GM19025 (cell line): Measurements from ENCODE around the gene LEKR1.

Source experiments
- ATAC-seq: cut with Tn5 transposase; IDR thresholded peaks from one replicate; pipeline ENCODE4 v1.9.1; 2021; ENCODE audit warnings: mild to moderate bottlenecking, low read depth, moderate library complexity; ENCODE audit not compliant: unreplicated experiment

LEKR1 gene

GRCh38 chr3:157074490-157074889 is 248.3 kb downstream of the LEKR1 start:
- no peak for ATAC-seq

GRCh38 chr3:157074981-157075380 is 248.8 kb downstream of the LEKR1 start:
- no peak for ATAC-seq

GRCh38 chr3:157075693-157076420 is 249.7 kb downstream of the LEKR1 start:
- no peak for ATAC-seq

DNA sequence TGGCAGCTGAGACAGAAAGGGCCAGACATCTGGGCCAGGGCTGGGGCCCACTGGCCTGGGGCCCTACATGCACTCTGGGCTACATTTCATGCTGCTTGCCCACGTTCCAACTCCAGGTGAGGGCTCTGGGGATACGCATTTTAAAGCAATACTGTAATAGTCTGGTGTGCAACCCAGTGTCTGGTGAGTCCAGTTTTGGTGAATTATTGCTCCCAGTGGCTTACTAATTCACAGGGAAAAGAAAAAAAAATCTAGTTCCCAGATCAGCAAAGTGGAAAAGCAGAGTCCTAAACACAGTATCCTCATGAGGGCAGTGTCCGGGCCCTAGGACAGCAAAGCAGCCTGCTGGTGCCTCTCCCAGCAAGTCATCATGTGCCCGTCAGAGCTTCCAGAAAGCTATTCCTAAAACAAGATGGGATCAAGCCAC is 251.4 kb downstream of the LEKR1 start:
- no peak for ATAC-seq

GRCh38 chr3:157078131-157078810 is 252.1 kb downstream of the LEKR1 start:
- no peak for ATAC-seq

DNA sequence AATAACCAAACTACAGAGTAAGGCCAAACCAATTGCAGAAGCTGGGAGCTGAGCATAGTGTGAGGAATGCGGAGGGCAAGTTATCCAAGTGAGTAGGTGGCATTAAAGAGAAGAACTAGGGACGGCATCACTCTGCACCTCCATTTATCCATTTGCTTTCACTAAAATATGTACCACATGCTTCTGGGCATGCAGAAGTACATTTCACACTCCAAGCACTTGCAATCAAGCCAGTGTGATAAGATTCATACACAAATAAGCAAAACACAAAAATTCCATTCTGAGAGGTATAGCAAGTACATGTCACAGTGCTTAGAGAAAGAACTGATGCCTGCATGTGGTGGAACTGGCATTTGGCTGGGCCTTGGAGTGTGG is 252.6 kb downstream of the LEKR1 start:
- ATAC-seq: no peak

DNA sequence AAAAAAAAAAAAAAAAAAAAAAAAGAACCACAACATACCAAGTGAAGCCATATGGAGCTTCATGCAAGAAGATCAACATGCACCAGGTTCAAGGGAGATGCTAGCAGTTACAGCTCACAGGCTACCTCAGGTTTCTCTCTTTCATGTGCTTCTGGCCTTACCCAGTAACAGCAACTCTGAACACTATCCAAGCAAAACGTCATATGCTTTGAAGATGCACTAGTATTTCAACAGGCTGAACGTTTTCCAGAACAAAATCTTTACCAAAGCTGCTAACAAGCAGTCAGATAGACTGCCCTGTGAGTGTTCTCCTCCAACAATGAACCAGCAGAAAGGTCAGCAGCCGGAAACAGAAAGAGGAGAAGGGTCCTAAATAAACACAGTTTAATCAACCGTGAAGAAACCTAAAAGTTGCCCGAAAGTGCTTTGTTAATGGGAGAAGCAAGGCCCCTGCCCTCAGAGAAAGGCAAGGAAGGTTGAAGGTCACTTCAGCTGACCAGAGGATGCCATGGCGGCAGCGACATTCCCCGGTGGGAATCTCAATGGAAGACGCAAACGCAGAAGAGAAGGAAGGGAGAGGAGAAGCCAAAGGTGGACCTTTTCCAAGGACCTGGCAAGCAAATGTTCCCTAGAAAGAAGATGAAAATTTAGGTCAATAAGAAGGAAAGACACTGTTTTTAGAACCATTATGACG is 253.7 kb downstream of the LEKR1 start:
- ATAC-seq: no peak

- peak; percentile 74 for ATAC-seq
These were observed 255.6 kb downstream of the LEKR1 start for GRCh38 chr3:157081626-157082210.

- no peak for ATAC-seq
These were observed 256.3 kb downstream of the LEKR1 start for GRCh38 chr3:157082305-157082982.

DNA sequence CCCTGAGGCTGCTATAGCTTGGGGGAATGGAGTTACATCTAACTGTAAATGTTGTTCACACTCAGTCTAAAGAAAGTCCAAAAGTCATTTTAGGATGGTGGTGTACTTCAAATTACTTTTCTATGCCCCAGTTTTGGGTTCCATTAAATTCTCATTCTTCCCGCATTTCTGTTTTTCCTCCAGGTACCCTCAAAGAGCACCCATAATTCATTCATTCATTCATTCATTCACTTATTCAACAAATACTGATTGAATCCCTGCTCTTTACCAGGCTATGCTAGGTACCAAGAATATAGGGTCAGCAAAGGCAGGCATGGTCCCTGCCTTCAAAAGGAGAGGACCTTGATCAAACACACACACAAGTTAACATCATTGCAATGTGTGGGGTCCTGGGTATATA is 257.7 kb downstream of the LEKR1 start:
- ATAC-seq: no peak

GRCh38 chr3:157086060-157086750 is 260.1 kb downstream of the LEKR1 start:
- ATAC-seq: no peak

- no peak for ATAC-seq
These were observed 260.6 kb downstream of the LEKR1 start for GRCh38 chr3:157086775-157087174.

- ATAC-seq: no peak
These were observed 261.2 kb downstream of the LEKR1 start for GRCh38 chr3:157087373-157087772.

GRCh38 chr3:157087780-157088600 is 261.8 kb downstream of the LEKR1 start:
- ATAC-seq: no peak

- ATAC-seq: peak; percentile 64
These were observed 262.7 kb downstream of the LEKR1 start for GRCh38 chr3:157088601-157089454.

DNA sequence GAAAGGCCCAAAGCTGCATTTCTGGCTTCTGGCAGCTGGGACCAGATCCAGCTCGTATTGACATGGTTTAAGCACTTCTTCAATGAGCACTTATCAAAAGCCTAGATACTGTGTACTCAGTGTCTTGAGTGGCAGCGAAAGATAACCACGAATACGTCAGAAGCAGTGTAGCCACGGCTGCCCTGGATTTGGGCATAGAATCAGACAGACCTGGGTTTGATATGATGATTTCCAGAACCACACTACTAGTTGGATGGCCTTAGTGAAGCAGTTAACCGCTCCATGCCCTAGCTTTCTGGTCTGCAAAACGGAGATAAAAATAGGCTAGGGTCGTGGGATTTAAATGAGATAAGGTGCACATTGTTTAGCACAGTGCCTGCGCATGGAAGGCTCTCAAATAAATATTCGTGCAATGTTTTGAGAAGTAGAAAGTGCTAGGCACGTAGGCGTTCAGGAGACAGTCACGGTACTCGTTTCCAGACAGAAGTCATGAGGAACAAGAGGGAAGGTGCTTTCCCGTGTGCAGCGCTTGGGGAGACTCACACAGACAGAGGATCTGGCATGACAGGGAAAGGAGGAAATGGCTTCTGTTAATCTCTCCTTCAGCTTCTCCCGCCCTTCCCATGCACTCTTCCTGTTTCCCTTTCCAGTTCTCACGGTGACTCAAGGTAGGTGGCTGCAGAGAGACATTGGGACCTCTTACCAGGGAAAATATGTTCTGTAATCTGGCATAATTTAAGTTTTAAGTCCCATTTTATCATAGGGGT is 263.5 kb downstream of the LEKR1 start:
- ATAC-seq: peak; percentile 6

DNA sequence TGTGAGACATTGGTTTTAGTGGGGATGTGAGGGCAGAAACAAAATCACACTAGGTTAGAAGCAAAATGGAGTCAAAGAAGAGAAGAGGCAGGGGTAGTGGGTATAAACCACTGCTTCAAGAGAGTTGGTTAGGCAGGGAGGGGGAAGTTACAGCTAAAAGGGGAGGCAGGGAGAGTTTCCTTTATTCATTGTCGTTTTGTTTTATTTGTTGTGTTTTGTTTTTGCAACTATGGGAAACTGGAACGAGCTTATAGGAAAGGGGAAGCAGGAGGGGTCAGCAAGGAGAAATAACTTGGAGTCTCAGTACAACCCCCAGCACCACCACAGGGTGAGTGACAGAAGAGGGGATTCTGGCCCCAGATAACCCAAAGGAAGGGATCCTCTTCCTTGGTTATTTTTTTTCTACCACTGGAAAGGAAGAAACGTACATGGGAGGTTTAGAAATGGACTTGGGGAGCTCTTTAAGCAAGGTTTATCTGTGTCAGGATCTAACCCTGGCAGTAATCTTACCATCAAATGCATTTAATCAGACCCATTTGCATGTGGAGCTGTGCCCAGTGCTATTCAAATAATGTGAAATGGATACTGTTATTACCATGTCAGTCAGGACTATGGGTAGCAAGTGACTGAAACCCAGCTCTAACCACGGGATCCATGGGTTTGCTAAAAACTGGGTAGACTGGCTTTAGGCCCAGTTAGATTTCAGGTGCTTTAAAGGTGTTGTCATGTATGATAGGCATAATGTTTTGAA is 265.1 kb downstream of the LEKR1 start:
- ATAC-seq: no peak
